GM19463 (cell line): ENCODE data around the gene DNASE1L2.
"Not testable (repeated sequence)": the region's sequence is repeated elsewhere in the genome, so short reads cannot be mapped to it uniquely, and the experiment has no call there.

ENCODE experiments used
- ATAC-seq: cut with Tn5 transposase; IDR thresholded peaks from one replicate; pipeline ENCODE4 v1.9.1; 2021; ENCODE audit warnings: mild to moderate bottlenecking, moderate library complexity; ENCODE audit not compliant: unreplicated experiment

Gene DNASE1L2

GRCh38 chr16:2238150-2238837 lies 2.0 kb downstream of the DNASE1L2 start:
- ATAC-seq: no peak

GRCh38 chr16:2238838-2239675 lies 2.8 kb downstream of the DNASE1L2 start:
- ATAC-seq: no peak

GRCh38 chr16:2240331-2240730 lies 4.1 kb downstream of the DNASE1L2 start:
- not testable (repeated sequence) for ATAC-seq

GRCh38 chr16:2242598-2242997 lies 6.4 kb downstream of the DNASE1L2 start:
- no peak for ATAC-seq

- ATAC-seq: no peak
Observed at GRCh38 chr16:2243031-2243528, 6.8 kb downstream of the DNASE1L2 start.

GRCh38 chr16:2243781-2244180 lies 7.5 kb downstream of the DNASE1L2 start:
- ATAC-seq: no peak

- no peak for ATAC-seq
Observed at GRCh38 chr16:2244301-2244700, 8.1 kb downstream of the DNASE1L2 start.

GRCh38 chr16:2244926-2245795 lies 8.9 kb downstream of the DNASE1L2 start:
- ATAC-seq: no peak

- no peak for ATAC-seq
Observed at GRCh38 chr16:2246301-2246885, 10.1 kb downstream of the DNASE1L2 start.

- ATAC-seq: no peak
Observed at GRCh38 chr16:2250652-2251295, 14.5 kb downstream of the DNASE1L2 start.

GRCh38 chr16:2251296-2252111 lies 15.3 kb downstream of the DNASE1L2 start, which contains the start of gene ECI1:
Gene ECI1 (minus strand): TSS chr16:2251587. CDS start chr16:2251566, 21 bp downstream.
- ATAC-seq: peak; percentile 87

- ATAC-seq: no peak
Observed at GRCh38 chr16:2252806-2253148, 16.5 kb downstream of the DNASE1L2 start.

- no peak for ATAC-seq
Observed at GRCh38 chr16:2253293-2253692, 17.0 kb downstream of the DNASE1L2 start.

- ATAC-seq: no peak
Observed at GRCh38 chr16:2256531-2257140, 20.4 kb downstream of the DNASE1L2 start.

- ATAC-seq: no peak
Observed at GRCh38 chr16:2257726-2258125, 21.5 kb downstream of the DNASE1L2 start.

- not testable (repeated sequence) for ATAC-seq
Observed at GRCh38 chr16:2258530-2258929, 22.3 kb downstream of the DNASE1L2 start.

GRCh38 chr16:2260250-2260649 lies 24.0 kb downstream of the DNASE1L2 start:
- no peak for ATAC-seq

- not testable (repeated sequence) for ATAC-seq
Observed at GRCh38 chr16:2263026-2263425, 26.8 kb downstream of the DNASE1L2 start.

- not testable (repeated sequence) for ATAC-seq
Observed at GRCh38 chr16:2266887-2267286, 30.6 kb downstream of the DNASE1L2 start.
